ENCODE measurements around the gene PIANP. TPM values are rescaled to one million over a fixed set of nuclear protein-coding genes. Genes with fewer than 3 reads are reported as not detected.

PIANP gene
- total and polyA plus RNA-seq, 2 of the 4 experiments (the other 2 are of a cell fraction) = 0.18 to 6.8 TPM

GRCh38 chr12:6644903-6645302 lies 55.7 kb downstream of the PIANP start:
- H3K14ac ChIP-seq (replicated peaks; ENCODE audit: low read depth, low read length) = no peak overlapping the region
- no peak for ATAC-seq (ENCODE audit: low read depth)
- no TSS peak for BruUV-seq (replicated peaks)
- peaks cover 19% of the 10 kb centered on the region for H3K9me3 ChIP-seq (ENCODE audit: control insufficient read depth, insufficient read depth, low read length)
- H3K9me1 ChIP-seq (ENCODE audit: insufficient read depth, low read length) = no peaks in the 10 kb centered on the region
- in situ Hi-C loops (cut with MboI; ENCODE audit: low sequenced_read_pairs) = no loop called here
- no peaks in the 10 kb centered on the region for H4K20me1 ChIP-seq (ENCODE audit: insufficient read depth, low read length)
- no peak overlapping the region for H4K5ac ChIP-seq (ENCODE audit: low read depth, low read length)
- H3K4ac ChIP-seq (ENCODE audit: low read depth, low read length) = no peak overlapping the region
- H3K9ac ChIP-seq (ENCODE audit: low read depth, low read length) = no peak overlapping the region
- no peak overlapping the region for H2AK9ac ChIP-seq (replicated peaks; ENCODE audit: low read depth, low read length, poor library complexity)
- POLR2A ChIA-PET (ENCODE audit: unreplicated experiment) = interaction anchor here (0.5 kb wide), 1 partner anchor 111 kb away, joined by 4 read pairs; the partner anchor contains the start of gene GAPDH
- no peak overlapping the region for H2BK120ac ChIP-seq (ENCODE audit: low read depth, low read length)
- H2AFZ ChIP-seq (replicated peaks; ENCODE audit: low read length, poor library complexity) = no peak overlapping the region
- no peak overlapping the region for H4K91ac ChIP-seq (ENCODE audit: insufficient read depth, low read depth, low read length)
- 17% methylated on average over 1 of the region's 5 CpGs; no CpG with 5 or more reads in 1 of the 2 experiments for WGBS, 2 experiments (ENCODE audit: extremely low coverage in 2 of 2, insufficient read length in 1 of 2)
- CTCF ChIA-PET = interaction anchor here (1.0 kb wide), 1 partner anchor 87 kb away, joined by 4 read pairs; no protein-coding TSS in a partner anchor
- H3K79me1 ChIP-seq (ENCODE audit: low read depth in 1 of 2, low read length in 2 of 2) = no peaks in the 10 kb centered on the region
- no peaks in the 10 kb centered on the region for H3K4me1 ChIP-seq (ENCODE audit: control insufficient read depth, insufficient read depth, low read length)
- dilution Hi-C loops (cut with HindIII; ENCODE audit: low sequenced_read_pairs, unreplicated experiment) = no loop called here
- no peak overlapping the region for H3K23ac ChIP-seq (ENCODE audit: low read depth, low read length)
- no peak for DNase-seq
- no peak overlapping the region for H3K27ac ChIP-seq (ENCODE audit: insufficient read depth, low read length)
- peaks cover 12% of the 10 kb centered on the region for H3K36me3 ChIP-seq (ENCODE audit: control insufficient read depth, insufficient read depth, low read length)
- no peak overlapping the region for H4K8ac ChIP-seq (ENCODE audit: low read depth in 2 of 2, low read length in 2 of 2)
- no peak overlapping the region for H3K18ac ChIP-seq (ENCODE audit: low read depth, low read length)
- no peak overlapping the region for H2AK5ac ChIP-seq (ENCODE audit: low read depth, low read length)
- H2BK5ac ChIP-seq (ENCODE audit: low read depth, low read length, poor library complexity, severe bottlenecking) = no peak overlapping the region
- no peak overlapping the region for H3K4me3 ChIP-seq (ENCODE audit: insufficient read depth, low read depth, low read length)
- no peak overlapping the region for H3K56ac ChIP-seq (ENCODE audit: extremely low read depth, insufficient read depth, low read length)
- no peak overlapping the region for H3K4me2 ChIP-seq (ENCODE audit: low read depth, low read length)
- intact Hi-C loops (cut with micrococcal nuclease) = no loop called here
- no peak overlapping the region for H2BK15ac ChIP-seq (ENCODE audit: low read depth, low read length)
- peaks cover 14% of the 10 kb centered on the region for H3K27me3 ChIP-seq (ENCODE audit: control insufficient read depth, insufficient read depth, low read length)
- no peak overlapping the region for H2BK20ac ChIP-seq (ENCODE audit: low read depth, low read length)
- TF ChIP-seq CTCF (conservative IDR thresholded peaks at IDR 0.05; ENCODE audit: low read depth, low read length) (0 out of 2 replicates have a peak, but pooled peaks have one; percentile 15), ELK1 (IDR thresholded peaks at IDR 0.05; ENCODE audit: borderline replicate concordance, low read depth, low read length) (no peak)

Measured in IMR-90 (cell line).